ENCODE data around the gene DOK1.
A peak's percentile ranks its signal among the peaks of the same experiment; 100 is the strongest.

GRCh38 chr2:74507145-74507925, 47.2 kb upstream of the DOK1 start, which contains the start of gene PCGF1:
- TF ChIP-seq EZH2phosphoT487 (IDR thresholded peaks at IDR 0.05; ENCODE audit: borderline replicate concordance, low read length) (no peak), CTCF (IDR thresholded peaks at IDR 0.05; ENCODE audit: low read depth, low read length, poor library complexity, severe bottlenecking) (peak; percentile 84)
